ENCODE data around the gene TMEM135.

The TMEM135 gene

DNA sequence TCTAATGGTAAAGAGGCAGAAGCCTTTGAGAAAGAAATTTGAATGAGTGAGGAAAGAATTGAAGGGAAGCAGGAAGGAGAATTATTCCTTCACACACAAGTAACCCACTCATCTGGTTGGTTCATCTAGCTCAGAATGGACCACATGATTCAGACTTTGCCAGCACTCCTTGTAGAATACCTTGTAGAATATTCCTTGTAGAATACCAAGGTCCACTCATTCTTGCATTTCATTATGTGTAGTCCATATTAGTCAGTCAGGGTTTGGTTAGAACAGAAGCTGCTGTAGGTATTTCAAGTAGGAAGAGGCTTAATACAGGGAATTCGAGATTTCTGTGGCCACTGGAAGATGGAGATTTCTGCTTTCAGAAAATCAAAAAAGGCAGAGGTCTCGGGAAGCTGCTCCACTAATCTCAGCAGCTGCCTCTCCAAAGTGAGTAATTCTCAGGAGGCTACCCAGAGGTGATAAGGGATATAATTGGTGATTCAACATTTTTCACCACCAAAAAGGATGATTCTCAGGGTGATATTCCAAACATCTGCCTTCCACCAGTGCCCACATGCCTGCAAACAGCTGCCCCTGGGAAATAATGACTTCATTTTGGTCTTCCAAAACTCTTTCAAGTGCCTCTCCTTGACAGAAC lies 329.1 kb downstream of the TMEM135 start:
- FAIRE-seq = no peak
- no peak for DNase-seq (ENCODE audit: insufficient read length, low spot score)
- TF ChIP-seq POLR2A (IDR thresholded peaks at IDR 0.05; ENCODE audit: low read depth, low read length) = no peak

DNA sequence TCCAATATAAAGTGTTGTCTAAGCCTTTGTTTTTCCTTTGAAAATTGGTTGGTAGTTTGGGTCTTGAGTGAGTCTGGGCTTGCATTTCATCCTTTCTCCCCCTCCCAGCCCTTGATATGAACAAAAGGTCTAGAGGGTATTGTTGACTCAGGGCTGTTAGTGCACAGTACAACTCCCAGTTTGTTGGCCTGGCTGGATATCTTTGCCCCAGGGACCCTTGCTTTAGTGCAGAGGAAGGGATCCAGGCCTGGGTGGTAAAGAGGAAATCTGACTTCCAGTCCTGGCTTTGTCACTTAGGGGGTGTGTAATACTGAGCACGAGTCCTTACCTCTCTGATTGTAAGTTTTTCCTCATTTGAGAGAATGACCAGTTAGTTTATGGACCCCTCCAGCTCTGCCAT lies 330.4 kb downstream of the TMEM135 start:
- no peak for TF ChIP-seq POLR2A (IDR thresholded peaks at IDR 0.05; ENCODE audit: low read depth, low read length)
- no peak for FAIRE-seq
- DNase-seq (ENCODE audit: insufficient read length, low spot score) = no peak

DNA sequence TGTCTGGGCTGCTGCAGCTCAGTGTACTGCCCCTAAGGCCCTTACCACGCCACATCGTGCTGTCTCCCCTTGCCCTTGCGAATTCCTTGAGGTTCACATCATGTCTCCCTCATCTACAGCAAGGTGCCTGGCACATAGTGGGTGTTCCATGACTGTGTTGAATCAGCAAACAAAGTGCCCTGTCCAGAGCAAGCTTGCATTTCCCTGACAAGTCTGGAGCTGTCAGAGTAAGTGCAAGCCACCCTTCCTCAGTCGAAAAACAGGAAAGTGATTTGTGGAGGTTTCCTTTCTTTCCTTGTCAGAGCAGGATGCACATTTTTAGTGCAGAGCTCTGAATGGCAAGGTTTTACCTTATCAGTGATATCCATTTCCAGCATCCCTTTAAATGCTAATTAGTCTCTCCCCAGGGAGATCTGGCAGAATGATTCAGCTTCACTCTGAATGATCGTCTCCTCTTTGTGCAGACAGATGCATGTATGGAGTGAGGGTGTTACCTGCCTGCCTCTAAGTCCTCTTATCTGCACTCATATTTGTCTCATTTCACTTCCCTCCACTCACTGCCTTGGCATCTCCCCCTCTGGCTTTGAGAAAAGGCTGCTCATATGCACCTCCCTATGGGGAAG lies 331.2 kb downstream of the TMEM135 start:
- DNase-seq (ENCODE audit: insufficient read length, low spot score) (no peak), FAIRE-seq (no peak)
- no peak for TF ChIP-seq POLR2A (IDR thresholded peaks at IDR 0.05; ENCODE audit: low read depth, low read length)

DNA sequence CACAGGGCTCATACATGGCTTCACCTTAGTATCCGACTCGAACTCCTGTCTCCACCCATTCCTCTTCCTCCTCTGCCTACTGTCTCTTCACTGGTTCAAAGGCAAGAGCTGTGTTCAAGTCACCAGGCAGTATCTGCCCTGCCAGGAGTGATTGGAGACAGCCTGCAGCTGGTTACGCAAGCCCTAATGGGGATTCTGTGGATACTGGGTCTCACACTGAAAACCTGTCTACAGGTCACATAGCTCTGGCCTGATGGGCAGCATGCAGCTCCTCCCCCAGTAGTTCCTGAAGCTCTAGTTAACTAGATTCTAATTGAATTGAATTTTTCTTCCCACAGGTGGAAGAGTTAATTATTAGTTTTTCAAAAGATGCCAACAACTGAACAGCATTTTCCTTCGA lies 332.2 kb downstream of the TMEM135 start:
- DNase-seq (ENCODE audit: insufficient read length, low spot score) = no peak
- TF ChIP-seq POLR2A (IDR thresholded peaks at IDR 0.05; ENCODE audit: low read depth, low read length) = no peak
- FAIRE-seq = no peak

DNA sequence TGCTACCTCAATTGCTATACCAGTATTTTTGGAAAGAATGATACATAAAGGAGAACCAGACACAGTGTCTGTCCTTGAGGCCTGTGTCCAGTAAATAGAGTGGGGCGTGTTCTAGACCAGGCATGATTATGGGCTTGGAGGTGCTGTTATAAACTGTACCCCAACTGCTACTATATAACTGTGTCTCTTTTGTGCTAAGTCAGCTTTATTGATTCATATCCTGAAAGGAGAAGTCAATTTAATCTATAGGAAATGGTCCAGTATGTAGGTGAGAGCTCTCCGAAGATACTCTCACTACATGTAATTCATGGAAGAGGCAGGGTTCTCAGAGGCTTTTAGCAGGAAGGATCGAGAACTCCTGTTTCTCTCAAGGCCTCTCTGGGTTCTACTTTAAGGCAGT lies 334.3 kb downstream of the TMEM135 start:
- TF ChIP-seq POLR2A (IDR thresholded peaks at IDR 0.05; ENCODE audit: low read depth, low read length) = no peak
- FAIRE-seq = no peak

More for the DNA sequence above, 334.3 kb downstream of the TMEM135 start:
- no peak for DNase-seq (ENCODE audit: insufficient read length, low spot score)

Measured in H54 (cell line).